ENCODE data around the gene XRN1.

Gene XRN1

GRCh38 chr3:142259359-142259758 is 188.5 kb downstream of the XRN1 start:
- no peak for DNase-seq

DNA sequence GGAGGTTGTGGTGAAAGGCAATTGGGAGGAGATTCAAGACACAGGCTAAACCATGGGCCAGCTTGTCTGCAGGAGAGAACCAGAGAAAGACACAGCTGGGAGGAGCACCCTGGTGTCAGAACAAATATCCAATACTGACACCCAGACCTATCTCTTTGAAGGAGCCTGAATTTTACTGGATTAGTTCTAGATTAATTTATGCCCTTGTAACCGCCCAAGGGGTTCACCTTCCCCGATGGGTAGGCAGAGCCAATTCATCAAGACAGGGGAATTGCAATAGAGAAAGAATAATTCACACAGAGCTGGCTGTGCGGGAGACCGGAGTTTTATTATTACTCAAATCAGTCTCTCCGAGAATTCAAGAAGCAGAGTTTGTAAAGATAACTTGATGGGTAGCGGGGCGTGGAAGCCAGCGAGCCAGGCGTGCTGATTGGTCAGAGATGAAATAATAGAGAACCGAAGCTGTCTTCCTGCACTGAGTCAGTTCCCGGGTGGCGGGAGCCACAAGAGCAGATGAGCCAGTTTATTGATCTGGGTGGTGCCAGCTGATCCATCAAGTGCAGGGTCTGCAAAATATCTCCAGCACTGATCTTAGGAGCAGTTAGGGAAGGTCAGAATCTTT is 191.0 kb downstream of the XRN1 start:
- DNase-seq: no peak

Data from central memory CD4-positive, alpha-beta T cell (primary cell).